Loucy (cell line): ENCODE data around the gene BCL11B.

Source experiments
- H2AFZ ChIP-seq: fragments of 200-600 bp; sonication (generic); 2 replicates; pipeline ENCODE4 v1.6.0; 2016; ENCODE audit warnings: antibody characterized with exemption, mild to moderate bottlenecking, low read length, moderate library complexity
- H3F3A ChIP-seq: fragments of 200-600 bp; 2 replicates; pipeline ENCODE4 v1.6.0; 2016; ENCODE audit warnings: antibody characterized with exemption, low read depth, mild to moderate bottlenecking
- H3K27me3 ChIP-seq: fragments of 200-600 bp; sonication (generic); 2 replicates; pipeline ENCODE4 v1.6.1; 2014; ENCODE audit warnings: low read length, mild to moderate bottlenecking; ENCODE audit not compliant: insufficient read depth, poor library complexity, severe bottlenecking
- H3K36me3 ChIP-seq: fragments of 200-600 bp; sonication (generic); 2 replicates; pipeline ENCODE4 v1.6.1; 2016; ENCODE audit warnings: low read length; ENCODE audit not compliant: insufficient read depth
- H3K4me1 ChIP-seq: fragments of 200-600 bp; sonication (generic); 2 replicates; pipeline ENCODE4 v1.5.1; 2014; ENCODE audit warnings: low read length, mild to moderate bottlenecking; ENCODE audit not compliant: insufficient read depth, poor library complexity, severe bottlenecking
- H3K4me2 ChIP-seq: fragments of 200-600 bp; sonication (generic); 2 replicates; pipeline ENCODE4 v1.6.0; 2014; ENCODE audit warnings: antibody characterized with exemption, low read length, low read depth, mild to moderate bottlenecking; ENCODE audit not compliant: poor library complexity, severe bottlenecking
- H3K4me3 ChIP-seq: fragments of 200-600 bp; sonication (generic); 2 replicates; pipeline ENCODE4 v1.5.1; 2014; ENCODE audit warnings: low read length, mild to moderate bottlenecking, mixed read lengths; ENCODE audit not compliant: poor library complexity, severe bottlenecking
- H3K79me2 ChIP-seq: fragments of 200-600 bp; sonication (generic); 2 replicates; pipeline ENCODE4 v1.6.1; 2014; ENCODE audit warnings: low read length; ENCODE audit not compliant: insufficient read depth
- H3K9ac ChIP-seq: fragments of 200-600 bp; sonication (generic); 2 replicates; pipeline ENCODE4 v1.6.0; 2014; ENCODE audit warnings: mild to moderate bottlenecking, low read depth, low read length, moderate library complexity; ENCODE audit not compliant: poor library complexity, severe bottlenecking
- H3K9me2 ChIP-seq: fragments of 200-600 bp; sonication (generic); replicated peaks from 2 replicates; pipeline ENCODE4 v1.6.1; 2016; ENCODE audit warnings: low read depth, low read length, mixed read lengths
- H3K9me3 ChIP-seq: fragments of 200-600 bp; sonication (generic); 2 replicates; pipeline ENCODE4 v1.6.1; 2014; ENCODE audit warnings: mild to moderate bottlenecking, antibody characterized with exemption, low read length, low read depth; ENCODE audit not compliant: insufficient read depth
- H4K20me1 ChIP-seq: fragments of 200-600 bp; sonication (generic); 2 replicates; pipeline ENCODE4 v1.6.0; 2014; ENCODE audit warnings: antibody characterized with exemption, low read length, mild to moderate bottlenecking; ENCODE audit not compliant: insufficient read depth, poor library complexity, severe bottlenecking
- CTCF ChIP-seq: fragments of 200-600 bp; sonication (generic); conservative IDR thresholded peaks from 2 replicates; pipeline ENCODE4 v1.5.1; 2014; ENCODE audit warnings: mild to moderate bottlenecking, antibody characterized with exemption, low read length
- EZH2phosphoT487 ChIP-seq: fragments of 200-600 bp; IDR thresholded peaks from 2 replicates; pipeline ENCODE4 v1.6.1; 2018; ENCODE audit warnings: antibody characterized with exemption, mild to moderate bottlenecking, moderate library complexity, borderline replicate concordance

BCL11B gene

GRCh38 chr14:99123208-99123870 lies 148.7 kb downstream of the BCL11B start:
- H3K4me3 ChIP-seq: no peak overlapping the region
- TF ChIP-seq CTCF (no peak), EZH2phosphoT487 (no peak)
- H3F3A ChIP-seq: no peaks in the 10 kb centered on the region
- H3K4me1 ChIP-seq: no peaks in the 10 kb centered on the region
- no peaks in the 10 kb centered on the region for H3K36me3 ChIP-seq
- no peaks in the 10 kb centered on the region for H3K27me3 ChIP-seq
- H3K4me2 ChIP-seq: no peak overlapping the region
- H3K9ac ChIP-seq: no peak overlapping the region
- no peaks in the 10 kb centered on the region for H3K79me2 ChIP-seq
- no peaks in the 10 kb centered on the region for H3K9me2 ChIP-seq
- no peaks in the 10 kb centered on the region for H4K20me1 ChIP-seq
- no peaks in the 10 kb centered on the region for H3K9me3 ChIP-seq
- H2AFZ ChIP-seq: no peak overlapping the region

- Histone ChIP-seq H2AFZ (no peak overlapping the region), H3K79me2 (no peaks in the 10 kb centered on the region), H3F3A (no peaks in the 10 kb centered on the region), H3K4me2 (no peak overlapping the region), H3K4me1 (no peaks in the 10 kb centered on the region), H3K27me3 (no peaks in the 10 kb centered on the region), H3K4me3 (no peak overlapping the region), H3K36me3 (no peaks in the 10 kb centered on the region), H3K9me3 (no peaks in the 10 kb centered on the region), H3K9me2 (no peaks in the 10 kb centered on the region), H4K20me1 (no peaks in the 10 kb centered on the region), H3K9ac (no peak overlapping the region)
- TF ChIP-seq CTCF (no peak), EZH2phosphoT487 (no peak)
Measured at GRCh38 chr14:99122521-99123125, 149.4 kb downstream of the BCL11B start.

GRCh38 chr14:99121319-99121875 lies 150.6 kb downstream of the BCL11B start:
- H3K4me2 ChIP-seq: no peak overlapping the region
- no peak overlapping the region for H3K4me3 ChIP-seq
- no peaks in the 10 kb centered on the region for H3K27me3 ChIP-seq
- no peaks in the 10 kb centered on the region for H3K79me2 ChIP-seq
- H3K9me3 ChIP-seq: no peaks in the 10 kb centered on the region
- no peaks in the 10 kb centered on the region for H3K36me3 ChIP-seq
- H3K9me2 ChIP-seq: no peaks in the 10 kb centered on the region
- no peaks in the 10 kb centered on the region for H3F3A ChIP-seq
- no peak for TF ChIP-seq EZH2phosphoT487
- TF ChIP-seq CTCF: no peak
- H3K9ac ChIP-seq: no peak overlapping the region
- H2AFZ ChIP-seq: no peak overlapping the region
- H3K4me1 ChIP-seq: no peaks in the 10 kb centered on the region
- no peaks in the 10 kb centered on the region for H4K20me1 ChIP-seq
